Lung (tissue), 12 donors: ENCODE results near the gene PKHD1. TPM values are rescaled to one million over a fixed set of nuclear protein-coding genes. Genes with fewer than 3 reads are reported as not detected.

Source experiments
- ATAC-seq: fragments of 200-7000 bp; cut with Tn5 transposase; one replicate; pipeline ENCODE4 v1.9.1; 2020; ENCODE audit warnings: moderate number of reproducible peaks; ENCODE audit not compliant: insufficient read depth, low FRiP score
- DNase-seq, 3 donors: peaks; one replicate each; pipeline ENCODE4 v3.0.0-alpha.2; 2013 to 2017
- H3K27ac ChIP-seq, 2 donors: one replicate each; pipeline ENCODE4 v1.5.1; 2013; ENCODE audit warnings: mild to moderate bottlenecking in 2 of 2, moderate library complexity in 2 of 2, control low read depth in 1 of 2, inconsistent platforms in 1 of 2, low read depth in 1 of 2, low read length in 1 of 2
- H3K27me3 ChIP-seq, 3 donors: one replicate each; pipeline ENCODE4 v1.5.1; 2013; ENCODE audit warnings: low read length in 2 of 3; ENCODE audit not compliant: control insufficient read depth in 3 of 3, insufficient read depth in 3 of 3
- H3K36me3 ChIP-seq, 4 donors: one replicate each; pipeline ENCODE4 v1.5.1; 2013; ENCODE audit warnings: low read length in 4 of 4, mild to moderate bottlenecking in 1 of 4, moderate library complexity in 1 of 4; ENCODE audit not compliant: control insufficient read depth in 4 of 4, insufficient read depth in 4 of 4
- H3K4me1 ChIP-seq, 5 donors: one replicate each; pipeline ENCODE4 v1.5.1; 2013; ENCODE audit warnings: low read length in 5 of 5, mild to moderate bottlenecking in 2 of 5, moderate library complexity in 1 of 5; ENCODE audit not compliant: control insufficient read depth in 5 of 5, insufficient read depth in 5 of 5
- H3K4me3 ChIP-seq: one replicate; pipeline ENCODE4 v1.5.1; 2013; ENCODE audit warnings: mild to moderate bottlenecking, control low read depth, moderate library complexity
- H3K9ac ChIP-seq, 2 donors: one replicate each; pipeline ENCODE4 v1.5.1; 2013; ENCODE audit warnings: low read length in 2 of 2, control low read depth in 1 of 2; ENCODE audit not compliant: insufficient read depth in 1 of 2
- H3K9me3 ChIP-seq, 4 donors: one replicate each; pipeline ENCODE4 v1.5.1; 2013; ENCODE audit warnings: low read length in 3 of 4, mild to moderate bottlenecking in 1 of 4, moderate library complexity in 1 of 4; ENCODE audit not compliant: control insufficient read depth in 4 of 4, insufficient read depth in 3 of 4
- CTCF ChIP-seq: IDR thresholded peaks from 2 replicates; pipeline ENCODE4 v1.5.1; 2012; ENCODE audit warnings: mild to moderate bottlenecking; ENCODE audit errors: control extremely low read depth, extremely low read depth
- WGBS, 2 donors: extraction: QIAGEN DNeasy Blood & Tissue Kit; methylation state at CpG; one replicate each; pipeline ENCODE4 v1.1.7; 2013; 5-methylcytosine and 5-hydroxymethylcytosine counted together
- polyA plus RNA-seq, 2 donors: library from polyadenylated mRNA; stranded (reverse); fragments of 200-250 nt; gene quantifications; one replicate each; pipeline ENCODE4 v1.2.1, GENCODE V29; 2013
- total RNA-seq, 2 donors: library from RNA; depleted of rRNA in 1 of 2; stranded (reverse); fragments of >200 nt in 1 of 2; gene quantifications; one replicate each; pipeline ENCODE4 v1.2.1, GENCODE V29; 2014 to 2021
- donor health status: control.
- donor health status: control.
- donor health status: Bipolar disorder and iron deficiency.
- donor health status: healthy.
- donor health status: DM: yes; HTN: yes; CAD: no.

The PKHD1 gene
- total and polyA plus RNA-seq, 4 donors: 0.01 to 6.1 (median 0.09) TPM

- H3K9ac ChIP-seq: no peak overlapping the region
- no peaks in the 10 kb centered on the region for H3K9me3 ChIP-seq
- no peak for TF ChIP-seq CTCF
Observed at GRCh38 chr6:51775942-51776860, 311.2 kb downstream of the PKHD1 start.

GRCh38 chr6:51768087-51768486 is 319.3 kb downstream of the PKHD1 start:
- peaks cover 0 to 5% (median 0%) of the 10 kb centered on the region in 4 donors for H3K9me3 ChIP-seq
- no peak for DNase-seq
- no peak overlapping the region for H3K9ac ChIP-seq
- ATAC-seq: no peak
- no peak overlapping the region for H3K4me3 ChIP-seq
- no peak for TF ChIP-seq CTCF
- no peaks in the 10 kb centered on the region for H3K4me1 ChIP-seq
- H3K36me3 ChIP-seq: no peaks in the 10 kb centered on the region
- no peak overlapping the region for H3K27ac ChIP-seq
- H3K27me3 ChIP-seq: no peaks in the 10 kb centered on the region

More at GRCh38 chr6:51775942-51776860, 311.2 kb downstream of the PKHD1 start:
- H3K36me3 ChIP-seq: no peaks in the 10 kb centered on the region
- no peaks in the 10 kb centered on the region for H3K27me3 ChIP-seq
- no peak overlapping the region for H3K27ac ChIP-seq
- no peak for DNase-seq
- no peak overlapping the region for H3K4me3 ChIP-seq
- no peaks in the 10 kb centered on the region for H3K4me1 ChIP-seq
- no peak for ATAC-seq

DNA sequence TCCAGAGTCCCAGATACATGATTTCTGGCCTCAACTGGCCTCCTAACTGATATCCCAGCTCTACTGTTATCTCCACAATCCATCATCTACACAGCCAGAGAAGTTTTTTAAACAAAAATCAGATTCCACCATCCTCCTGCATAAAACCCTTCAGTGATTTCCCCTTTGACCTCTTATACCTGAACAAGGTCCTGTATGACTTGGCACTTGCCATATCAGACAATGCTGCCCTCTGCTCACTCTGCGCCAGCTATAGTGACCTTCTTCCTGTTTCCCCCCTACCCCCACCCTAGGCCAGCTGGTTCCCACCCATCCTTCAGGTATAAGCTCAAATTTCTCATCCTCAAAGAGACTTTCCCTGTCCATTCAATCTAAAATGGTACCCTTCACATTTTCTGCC is 322.2 kb downstream of the PKHD1 start:
- Histone ChIP-seq H3K4me3 (no peak overlapping the region), H3K36me3 (no peaks in the 10 kb centered on the region), H3K27ac (no peak overlapping the region), H3K4me1 (no peaks in the 10 kb centered on the region), H3K9ac (no peak overlapping the region), H3K27me3 (no peaks in the 10 kb centered on the region), H3K9me3 (peaks cover 0 to 5% (median 0%) of the 10 kb centered on the region in 4 donors)
- WGBS, 2 donors: 84 to 95% methylated on average over 1 of the region's 1 CpG
- TF ChIP-seq CTCF: no peak
- DNase-seq (no peak), ATAC-seq (no peak)
